H1 (cell line): ENCODE data around the gene STAT2. TPM values are rescaled to one million over a fixed set of nuclear protein-coding genes. Genes with fewer than 3 reads are reported as not detected.

Experiments used
- CHD1 ChIP-seq: IDR thresholded peaks from 2 replicates; pipeline ENCODE4 v1.6.1; 2012; ENCODE audit warnings: low read depth, low read length, improper control_type of control experiment
- KDM5A ChIP-seq: fragments of 200-600 bp; IDR thresholded peaks from 2 replicates; pipeline ENCODE4 v1.7.1; 2012; ENCODE audit warnings: mild to moderate bottlenecking, low read length, inconsistent platforms, mixed read lengths
- YY1 ChIP-seq: IDR thresholded peaks from 2 replicates; pipeline ENCODE4 v1.6.1; 2011; ENCODE audit warnings: low read depth, mild to moderate bottlenecking, low read length
- polyA plus RNA-seq, 7 experiments: library from polyadenylated mRNA; depleted of rRNA in 3 of 7; stranded (reverse) in 5 of 7; unstranded in 2 of 7; fragments of >200 nt in 5 of 7; fragments of 200-250 nt in 2 of 7; gene quantifications; 1 replicate in 5 of 7; 2 replicates in 1 of 7; 4 replicates in 1 of 7; pipeline versions ENCODE4 v1.2.1 to v1.2.3, GENCODE V29; 2011 to 2013; ENCODE audit warnings: missing spikeins in 2 of 7, mixed read lengths in 2 of 7
- total RNA-seq: library from RNA; stranded (reverse); fragmentation: NEBNext Ultra II Directional; extraction: Animal tissue kit (Norgen Biotek cat#: 25700); gene quantifications from 2 replicates; pipeline ENCODE4 v1.2.1, GENCODE V29; 2021

The STAT2 gene
- total and polyA plus RNA-seq, 2 of the 8 experiments (the other 6 are each of a cell fraction or from before 2014, with no cell fraction given): 37.1 to 44.7 TPM

DNA sequence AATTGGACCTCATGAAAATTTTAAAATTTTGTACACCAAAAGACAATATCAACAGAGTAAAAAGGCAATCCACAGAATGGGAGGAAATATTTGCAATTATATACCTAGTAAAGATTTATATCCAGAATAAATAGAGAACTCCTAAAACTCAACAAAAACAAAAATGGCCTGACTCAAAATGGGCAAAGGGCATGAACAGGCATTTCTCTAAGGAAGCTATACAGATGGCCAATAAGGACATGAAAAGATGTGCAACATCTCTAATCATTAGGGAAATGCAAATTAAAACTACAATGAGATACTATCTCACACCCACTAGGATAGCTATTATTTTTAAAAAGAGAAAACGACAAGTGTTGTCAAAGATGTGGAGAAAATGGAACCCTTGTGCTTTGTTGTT lies 13.6 kb upstream of the STAT2 start (continued):
- TF ChIP-seq KDM5A: no peak
- TF ChIP-seq YY1: no peak
- TF ChIP-seq CHD1: no peak
- TF ChIP-seq, all 59 proteins: peak for 0
